HepG2 (cell line): Measurements from ENCODE around the gene TMEM182. TPM values are rescaled to one million over a fixed set of nuclear protein-coding genes. Genes with fewer than 3 reads are reported as not detected.

Source experiments
- ATAC-seq: fragments of 200-7000 bp; cut with Tn5 transposase; 3 replicates; pipeline ENCODE4 v1.9.1; 2020; ENCODE audit warnings: mild to moderate bottlenecking, moderate library complexity
- BruUV-seq: library from RNA; stranded (reverse); fragments of 400-500 nt; replicated peaks from 2 replicates; lab custom pipeline; 2021; lab: Mats Ljungman, UMichigan
- CTCF ChIA-PET: fragments of 300-600 bp; formaldehyde crosslinking; extraction: SDS; loops from one replicate; lab custom pipeline; 2021; ENCODE audit warnings: low total read pairs, inconsistent platforms, low intra/inter-chr PET ratio; lab: Yijun Ruan, JAX
- POLR2A ChIA-PET: fragments of 350-600 bp; sonication (Branson Sonifier 250); formaldehyde crosslinking; loops from one replicate; lab custom pipeline; 2020; ENCODE audit warnings: antibody characterized with exemption, inconsistent platforms; lab: Yijun Ruan, JAX
- DNase-seq: peaks from one replicate; pipeline ENCODE4 v3.0.0-alpha.2; 2015; ENCODE audit warnings: low spot score
- FAIRE-seq: peaks from 3 replicates; lab custom pipeline; 2011; peaks lifted over from hg19 to GRCh38; lab: Jason Lieb, UNC
- H2AFZ ChIP-seq: one replicate; pipeline ENCODE4 v1.6.1; 2011; ENCODE audit warnings: low read length, inconsistent platforms
- H3K27ac ChIP-seq: fragments of 300-600 bp; 3 replicates; pipeline ENCODE4 v1.8.0; 2011; ENCODE audit warnings: mixed run types, mild to moderate bottlenecking, mixed read lengths, low read length, inconsistent platforms; ENCODE audit not compliant: insufficient read depth; ENCODE audit errors: extremely low read length
- H3K27me3 ChIP-seq, 2 experiments: fragments of 200-600 bp in 1 of 2; 2 replicates in 1 of 2; 3 replicates in 1 of 2; pipeline versions ENCODE4 v1.6.0 to v1.8.0; 2011; ENCODE audit warnings: low read length in 2 of 2, mild to moderate bottlenecking in 2 of 2, moderate library complexity in 2 of 2, inconsistent platforms in 1 of 2; ENCODE audit not compliant: insufficient read depth in 2 of 2, control insufficient read depth in 1 of 2
- H3K36me3 ChIP-seq, 2 experiments: fragments of 200-600 bp in 1 of 2; replicated peaks in 1 of 2; 2 replicates in 1 of 2; 3 replicates in 1 of 2; pipeline versions ENCODE4 v1.5.1 to v1.8.0; 2011; ENCODE audit warnings: low read length in 2 of 2, inconsistent platforms in 1 of 2; ENCODE audit not compliant: insufficient read depth in 2 of 2, control insufficient read depth in 1 of 2
- H3K4me1 ChIP-seq: 2 replicates; pipeline ENCODE4 v1.5.1; 2012; ENCODE audit warnings: low read length, inconsistent platforms; ENCODE audit not compliant: insufficient read depth
- H3K4me2 ChIP-seq: 2 replicates; pipeline ENCODE4 v1.6.0; 2011; ENCODE audit warnings: low read depth, low read length, inconsistent platforms
- H3K4me3 ChIP-seq, 3 experiments: fragments of 200-600 bp in 1 of 3; sonication (generic), shearing (Covaris generic) in 1 of 3; replicated peaks in 1 of 3; 2 replicates each; pipeline ENCODE4 v1.5.1; 2011 to 2016; ENCODE audit warnings: low read length in 3 of 3, inconsistent platforms in 2 of 3, low read depth in 2 of 3, mild to moderate bottlenecking in 2 of 3, control low read depth in 1 of 3, mixed read lengths in 1 of 3; ENCODE audit not compliant: insufficient read depth in 1 of 3
- H3K79me2 ChIP-seq: one replicate; pipeline ENCODE4 v1.6.1; 2011; ENCODE audit warnings: low read length, inconsistent platforms; ENCODE audit not compliant: insufficient read depth
- H3K9ac ChIP-seq: 2 replicates; pipeline ENCODE4 v1.6.0; 2011; ENCODE audit warnings: mild to moderate bottlenecking, low read depth, low read length, inconsistent platforms; ENCODE audit not compliant: insufficient read depth
- H3K9me3 ChIP-seq: 2 replicates; pipeline ENCODE4 v1.5.1; 2012; ENCODE audit warnings: mild to moderate bottlenecking, low read length
- H4K20me1 ChIP-seq: 2 replicates; pipeline ENCODE4 v1.6.0; 2011; ENCODE audit warnings: inconsistent platforms, mild to moderate bottlenecking, low read length, moderate library complexity; ENCODE audit not compliant: insufficient read depth
- AGO2 ChIP-seq: fragments of 200-400 bp; formaldehyde crosslinking; optimal IDR thresholded peaks from 2 replicates; pipeline ENCODE3; 2017; ENCODE audit warnings: mild to moderate bottlenecking, low read depth, low read length, moderate library complexity
- CEBPG ChIP-seq: IDR thresholded peaks from 2 replicates; pipeline ENCODE4 v1.6.1; 2016
- CHD2 ChIP-seq: IDR thresholded peaks from 2 replicates; pipeline ENCODE4 v1.6.1; 2011; ENCODE audit warnings: low read depth, low read length, improper control_type of control experiment
- FOXA1 ChIP-seq, 2 experiments: fragments of 450-650 bp in 1 of 2; sonication (generic) in 1 of 2; formaldehyde crosslinking in 1 of 2; IDR thresholded peaks; 2 replicates each; pipeline versions ENCODE4 v1.4.0 to v1.6.1; 2016 to 2020; ENCODE audit warnings: missing genetic modification reagents in 1 of 2
- IRX3 ChIP-seq: sonication (generic); formaldehyde crosslinking; IDR thresholded peaks from 2 replicates; pipeline ENCODE4 v1.8.1; 2023; ENCODE audit warnings: mild to moderate bottlenecking, low read depth, missing genetic modification reagents, borderline replicate concordance
- MAFK ChIP-seq, 2 experiments: IDR thresholded peaks in 1 of 2; conservative IDR thresholded peaks in 1 of 2; 2 replicates each; pipeline ENCODE4 v1.6.1; 2011; ENCODE audit warnings: improper control_type of control experiment in 2 of 2, low read length in 2 of 2
- NAIF1 ChIP-seq: sonication (generic); formaldehyde crosslinking; IDR thresholded peaks from 2 replicates; pipeline ENCODE4 v1.5.0; 2020; ENCODE audit warnings: mild to moderate bottlenecking, missing genetic modification reagents, borderline replicate concordance
- NR2C2 ChIP-seq: sonication (generic); formaldehyde crosslinking; IDR thresholded peaks from 2 replicates; pipeline ENCODE4 v1.4.0; 2020; ENCODE audit warnings: missing genetic modification reagents, mild to moderate bottlenecking, moderate library complexity, borderline replicate concordance
- NR2F6 ChIP-seq, 2 experiments: IDR thresholded peaks; 2 replicates each; pipeline ENCODE4 v1.6.1; 2016; ENCODE audit warnings: antibody characterized with exemption in 1 of 2, mild to moderate bottlenecking in 1 of 2
- RFXANK ChIP-seq: IDR thresholded peaks from 2 replicates; pipeline ENCODE4 v1.6.1; 2016
- SOX6 ChIP-seq, 2 experiments: fragments of 450-650 bp in 1 of 2; sonication (generic) in 1 of 2; formaldehyde crosslinking in 1 of 2; IDR thresholded peaks; 2 replicates each; pipeline versions ENCODE4 v1.4.0 to v1.6.1; 2017 to 2020; ENCODE audit warnings: antibody characterized with exemption in 1 of 2, mild to moderate bottlenecking in 1 of 2, missing genetic modification reagents in 1 of 2
- TEAD3 ChIP-seq: optimal IDR thresholded peaks from 2 replicates; pipeline ENCODE3; 2016; ENCODE audit warnings: borderline replicate concordance
- TFAP4 ChIP-seq: sonication (generic); IDR thresholded peaks from 2 replicates; pipeline ENCODE4 v1.6.1; 2016; ENCODE audit warnings: low read depth, borderline replicate concordance
- TFDP2 ChIP-seq: sonication (generic); formaldehyde crosslinking; IDR thresholded peaks from 2 replicates; pipeline ENCODE4 v1.4.0; 2020; ENCODE audit warnings: missing genetic modification reagents
- ZBTB21 ChIP-seq: sonication (generic); formaldehyde crosslinking; IDR thresholded peaks from 2 replicates; pipeline ENCODE4 v1.4.0; 2020; ENCODE audit warnings: missing genetic modification reagents
- ZNF136 ChIP-seq: sonication (generic); formaldehyde crosslinking; IDR thresholded peaks from 2 replicates; pipeline ENCODE4 v1.8.1; 2022; ENCODE audit warnings: low read depth, mild to moderate bottlenecking, moderate library complexity, missing genetic modification reagents
- ZNF207 ChIP-seq: fragments of 450-650 bp; IDR thresholded peaks from 2 replicates; pipeline ENCODE4 v1.6.1; 2016; ENCODE audit warnings: antibody characterized with exemption, borderline replicate concordance
- ZNF326 ChIP-seq: sonication (generic); formaldehyde crosslinking; IDR thresholded peaks from 2 replicates; pipeline ENCODE4 v1.4.0; 2020; ENCODE audit warnings: missing genetic modification reagents, borderline replicate concordance
- ZNF572 ChIP-seq: sonication (generic); formaldehyde crosslinking; IDR thresholded peaks from 2 replicates; pipeline ENCODE4 v1.5.1; 2020; ENCODE audit warnings: mild to moderate bottlenecking, missing genetic modification reagents
- ZNF782 ChIP-seq: sonication (generic); formaldehyde crosslinking; IDR thresholded peaks from 2 replicates; pipeline ENCODE4 v1.4.0; 2020; ENCODE audit warnings: missing genetic modification reagents, mild to moderate bottlenecking, borderline replicate concordance
- ZNF792 ChIP-seq: IDR thresholded peaks from 2 replicates; pipeline ENCODE4 v1.6.1; 2016
- WGBS: methylation state at CpG from one replicate; pipeline ENCODE4 v1.1.6; 2017; ENCODE audit warnings: low lambda C conversion rate; 5-methylcytosine and 5-hydroxymethylcytosine counted together
- in situ Hi-C: cut with HindIII; loops from 2 replicates; pipeline ENCODE4 v1.10.0; 2017; ENCODE audit warnings: low pct_unique_long_range_greater_than_20kb; ENCODE audit not compliant: extremely low pct_ligation_motif_present
- intact Hi-C: fragments of 100-400 bp; cut with micrococcal nuclease; formaldehyde crosslinking; loops from one replicate; pipeline ENCODE4 v1.10.0; 2022; ENCODE audit not compliant: unreplicated experiment
- polyA plus RNA-seq, 8 experiments: library from polyadenylated mRNA; depleted of rRNA in 3 of 8; stranded (reverse) in 7 of 8; unstranded in 1 of 8; fragments of >200 nt; fragmentation: Illumina TruSeq in 4 of 8; extraction: Trizol in 4 of 8; gene quantifications; 2 replicates each; pipeline versions ENCODE4 v1.2.1 to v1.2.3, GENCODE V29; 2011 to 2016; ENCODE audit warnings: low read depth in 4 of 8, missing spikeins in 1 of 8, mixed read lengths in 1 of 8; ENCODE audit not compliant: insufficient read depth in 1 of 8
- total RNA-seq, 5 experiments: library from RNA; depleted of rRNA; stranded (reverse); fragments of >200 nt; fragmentation: Illumina TruSeq; extraction: Trizol; gene quantifications; 2 replicates each; pipeline ENCODE4 v1.2.3, GENCODE V29; 2016; ENCODE audit warnings: low read depth in 1 of 5

Gene TMEM182
- total and polyA plus RNA-seq, 2 of the 13 experiments (the other 11 are each of a cell fraction or from before 2014, with no cell fraction given) = 8.7 to 8.9 TPM

GRCh38 chr2:102718387-102719316 lies 43.2 kb upstream of the TMEM182 start (continued):
- TF ChIP-seq TFAP4 = no peak
- TF ChIP-seq CHD2 = no peak
- peak; percentile 34; the same call in 1 of the 2 replicates for TF ChIP-seq CEBPG (CRISPR knock-in tag)
- no peak for TF ChIP-seq ZNF782
- TF ChIP-seq MAFK (conservative IDR thresholded peaks at IDR 0.05 in 1 of 2, IDR thresholded peaks at IDR 0.05 in 1 of 2; ENCODE audit: low read length in 2 of 2) = no peak
- no peak for TF ChIP-seq ZNF326 (CRISPR knock-in tag)
- peak; percentile 25 for TF ChIP-seq AGO2
- no peak for TF ChIP-seq ZNF207
- no peak for TF ChIP-seq ZNF136 (CRISPR knock-in tag)
- TF ChIP-seq TEAD3 (CRISPR knock-in tag) = no peak

- H3K9ac ChIP-seq = 0 out of 2 replicates have a peak overlapping the region, but pooled peaks have one; percentile 14
- no peak overlapping the region for H2AFZ ChIP-seq
- BruUV-seq = no TSS peak
- FAIRE-seq (peak; percentile 100), DNase-seq (peak; percentile 98), ATAC-seq (peak; percentile 98)
- ChIA-PET CTCF (no interaction called here), POLR2A (interaction anchor here (1.6 to 2.2 kb wide), 2 partner anchors 9 to 12 kb away, joined by 8 to 42 read pairs; a partner anchor contains a TSS)
- WGBS = 2% methylated on average over 7 of the region's 7 CpGs
- peaks cover 60% of the 10 kb centered on the region for H3K4me1 ChIP-seq
- peaks cover 33 to 69% of the 10 kb centered on the region in 2 experiments for H3K36me3 ChIP-seq
- H4K20me1 ChIP-seq = no peaks in the 10 kb centered on the region
- peaks cover 3% of the 10 kb centered on the region for H3K79me2 ChIP-seq
- in situ Hi-C loops (no loop called here), intact Hi-C loops (no loop called here)
- no peaks in the 10 kb centered on the region for H3K9me3 ChIP-seq
- H3K4me2 ChIP-seq = peak overlapping the region; percentile 64
- peak overlapping the region in 1 of 3 experiments; percentile 14; a peak in 1 of 6 replicates for H3K4me3 ChIP-seq
- no peaks in the 10 kb centered on the region for H3K27me3 ChIP-seq
- peak overlapping the region; percentile 70 for H3K27ac ChIP-seq
- 0 out of 2 replicates have a peak, but pooled peaks have one; percentile 30 for TF ChIP-seq TFDP2 (CRISPR knock-in tag)
- no peak for TF ChIP-seq IRX3 (CRISPR knock-in tag)
- no peak for TF ChIP-seq SOX6 (IDR thresholded peaks at IDR 0.05)
- peak; percentile 88 for TF ChIP-seq SOX6 (CRISPR knock-in tag; IDR thresholded peaks at IDR 0.05)
- no peak for TF ChIP-seq ZBTB21 (CRISPR knock-in tag)
- TF ChIP-seq NR2F6 (IDR thresholded peaks at IDR 0.05) = peak; percentile 89
- peak; percentile 89 for TF ChIP-seq NR2F6 (CRISPR knock-in tag; IDR thresholded peaks at IDR 0.05)
- no peak for TF ChIP-seq RFXANK (CRISPR knock-in tag)
- TF ChIP-seq NR2C2 = peak; percentile 79
- peak; percentile 93 for TF ChIP-seq ZNF792 (CRISPR knock-in tag)
- TF ChIP-seq FOXA1 (IDR thresholded peaks at IDR 0.05) = peak; percentile 72
- peak; percentile 95 for TF ChIP-seq FOXA1 (CRISPR knock-in tag; IDR thresholded peaks at IDR 0.05)
- peak; percentile 31; the same call in 1 of the 2 replicates for TF ChIP-seq NAIF1 (CRISPR knock-in tag)
- no peak for TF ChIP-seq ZNF572 (CRISPR knock-in tag)
Observed at GRCh38 chr2:102724016-102724490, 37.8 kb upstream of the TMEM182 start.
